HG03064 (cell line): ENCODE data around the gene DNMT3B.

ENCODE experiments used
- ATAC-seq: cut with Tn5 transposase; IDR thresholded peaks from one replicate; pipeline ENCODE4 v1.9.1; 2021; ENCODE audit warnings: low read depth; ENCODE audit not compliant: unreplicated experiment

Gene DNMT3B

GRCh38 chr20:32820698-32821377, 58.7 kb downstream of the DNMT3B start:
- ATAC-seq: no peak

- ATAC-seq: no peak
Measured at GRCh38 chr20:32822225-32822624, 60.0 kb downstream of the DNMT3B start.

GRCh38 chr20:32823078-32823477, 60.9 kb downstream of the DNMT3B start:
- no peak for ATAC-seq

- no peak for ATAC-seq
Measured at GRCh38 chr20:32823737-32824588, 61.8 kb downstream of the DNMT3B start.

GRCh38 chr20:32828029-32828680, 66.0 kb downstream of the DNMT3B start:
- no peak for ATAC-seq

- ATAC-seq: no peak
Measured at GRCh38 chr20:32829311-32830005, 67.3 kb downstream of the DNMT3B start.

- no peak for ATAC-seq
Measured at GRCh38 chr20:32830437-32830836, 68.3 kb downstream of the DNMT3B start.

- no peak for ATAC-seq
Measured at GRCh38 chr20:32831982-32832381, 69.8 kb downstream of the DNMT3B start.

- ATAC-seq: no peak
Measured at GRCh38 chr20:32832664-32833063, 70.5 kb downstream of the DNMT3B start.

- ATAC-seq: no peak
Measured at GRCh38 chr20:32834972-32835371, 72.8 kb downstream of the DNMT3B start.

- ATAC-seq: no peak
Measured at GRCh38 chr20:32837157-32837556, 75.0 kb downstream of the DNMT3B start.

- ATAC-seq: no peak
Measured at GRCh38 chr20:32839227-32839981, 77.2 kb downstream of the DNMT3B start.

- ATAC-seq: no peak
Measured at GRCh38 chr20:32839982-32840285, 77.7 kb downstream of the DNMT3B start.

GRCh38 chr20:32841174-32841573, 79.0 kb downstream of the DNMT3B start:
- ATAC-seq: no peak

GRCh38 chr20:32841632-32842031, 79.4 kb downstream of the DNMT3B start:
- no peak for ATAC-seq

GRCh38 chr20:32842688-32843524, 80.7 kb downstream of the DNMT3B start:
- ATAC-seq: no peak

GRCh38 chr20:32845786-32846185, 83.6 kb downstream of the DNMT3B start:
- no peak for ATAC-seq

GRCh38 chr20:32846852-32847251, 84.7 kb downstream of the DNMT3B start:
- ATAC-seq: no peak

GRCh38 chr20:32847964-32848363, 85.8 kb downstream of the DNMT3B start:
- no peak for ATAC-seq
